GM06990 (cell line): ENCODE results near the gene POPDC2.

Experiments used
- DNase-seq: peaks from one replicate; pipeline ENCODE4 v3.0.0-alpha.2; 2011; ENCODE audit not compliant: insufficient read length; ENCODE audit errors: extremely low read depth
- H3K27me3 ChIP-seq: replicated peaks from 2 replicates; pipeline ENCODE4 v1.6.0; 2011; ENCODE audit warnings: low read length; ENCODE audit not compliant: control insufficient read depth, insufficient read depth
- H3K36me3 ChIP-seq: 2 replicates; pipeline ENCODE4 v1.5.1; 2011; ENCODE audit warnings: low read length; ENCODE audit not compliant: control insufficient read depth, insufficient read depth
- H3K4me3 ChIP-seq: replicated peaks from 2 replicates; pipeline ENCODE4 v1.5.1; 2011; ENCODE audit warnings: low read depth, mild to moderate bottlenecking, control low read depth, low read length
- CTCF ChIP-seq: IDR thresholded peaks from 2 replicates; pipeline ENCODE4 v1.5.1; 2011; ENCODE audit warnings: low read length, control low read depth, mild to moderate bottlenecking, inconsistent platforms; ENCODE audit not compliant: insufficient read depth, poor library complexity, severe bottlenecking

Gene POPDC2

DNA sequence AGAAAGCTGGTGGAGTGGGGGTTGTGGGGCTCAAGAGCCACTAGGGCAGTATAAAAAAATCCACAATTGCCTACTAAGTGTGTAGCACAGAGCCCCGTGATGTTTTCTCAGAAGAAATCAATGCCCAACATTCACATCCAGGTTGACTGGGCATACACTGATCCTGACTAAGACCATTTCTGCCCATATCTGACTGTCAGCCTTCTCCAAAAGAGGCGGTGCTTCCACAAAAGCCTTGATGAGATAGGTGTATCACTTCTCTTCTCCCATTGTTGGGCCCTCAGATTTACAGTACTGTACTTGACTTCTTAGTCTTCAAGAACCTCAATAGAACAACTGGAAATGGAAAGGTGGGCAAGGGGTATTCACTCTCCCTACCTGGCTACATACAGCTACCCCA, 1.4 kb downstream of the POPDC2 start:
- DNase-seq, result no peak
- H3K4me3 ChIP-seq, result no peak overlapping the region
- H3K27me3 ChIP-seq, result no peaks in the 10 kb centered on the region
- no peak for TF ChIP-seq CTCF
- peaks cover 4% of the 10 kb centered on the region for H3K36me3 ChIP-seq

GRCh38 chr3:119657887-119658702, 2.3 kb downstream of the POPDC2 start:
- no peak for DNase-seq
- Histone ChIP-seq H3K4me3 (no peak overlapping the region), H3K27me3 (no peaks in the 10 kb centered on the region), H3K36me3 (peaks cover 4% of the 10 kb centered on the region)
- TF ChIP-seq CTCF, result no peak

DNA sequence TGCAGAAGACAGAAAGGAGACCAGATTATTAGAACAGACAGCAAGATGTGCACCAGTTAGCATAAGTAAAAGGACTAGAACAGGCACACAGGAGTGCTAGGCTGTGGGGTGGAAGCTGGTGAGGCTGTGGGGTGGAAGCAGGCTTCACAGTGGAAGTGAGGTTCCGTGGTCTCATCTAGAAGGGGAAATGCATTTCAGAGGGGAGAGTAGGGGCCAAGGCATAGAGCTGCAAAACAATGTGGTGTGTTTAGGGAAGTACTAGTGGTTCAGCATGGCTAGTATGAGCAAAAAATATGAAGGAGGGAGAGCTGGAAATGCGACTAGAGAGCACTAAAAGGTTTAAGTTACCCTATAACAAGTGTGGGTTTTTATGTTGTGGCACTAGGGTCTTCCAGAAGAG, 6.5 kb downstream of the POPDC2 start:
- DNase-seq, result no peak
- TF ChIP-seq CTCF, result no peak
- no peaks in the 10 kb centered on the region for H3K27me3 ChIP-seq
- no peaks in the 10 kb centered on the region for H3K36me3 ChIP-seq
- no peak overlapping the region for H3K4me3 ChIP-seq

- H3K36me3 ChIP-seq, result no peaks in the 10 kb centered on the region; the same call in 1 of the 2 replicates
- DNase-seq, result no peak
- no peaks in the 10 kb centered on the region for H3K27me3 ChIP-seq
- no peak for TF ChIP-seq CTCF
- no peak overlapping the region for H3K4me3 ChIP-seq
Observed at GRCh38 chr3:119652306-119653033, 7.9 kb downstream of the POPDC2 start.

DNA sequence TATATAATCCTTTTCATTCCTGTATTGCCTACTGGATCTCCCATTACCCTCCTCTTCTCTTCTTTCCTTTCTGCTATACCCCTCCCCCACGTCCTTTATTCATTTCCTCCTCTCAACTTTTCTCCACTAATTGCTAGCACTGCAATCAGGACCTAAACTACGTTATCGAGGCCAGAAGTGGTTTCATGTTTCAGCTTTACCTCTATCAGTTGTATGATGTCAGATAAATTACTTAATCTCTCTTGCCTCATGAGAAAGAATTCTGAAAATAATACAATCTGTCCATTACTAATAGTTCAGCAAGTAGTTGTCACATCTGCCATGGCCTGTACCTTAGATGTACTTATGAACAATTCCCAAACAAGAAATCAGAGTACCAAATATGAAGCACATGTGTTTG, 10.6 kb downstream of the POPDC2 start:
- Histone ChIP-seq H3K4me3 (no peak overlapping the region), H3K27me3 (no peaks in the 10 kb centered on the region), H3K36me3 (no peaks in the 10 kb centered on the region; the same call in 1 of the 2 replicates)
- DNase-seq, result no peak
- no peak for TF ChIP-seq CTCF
